ENCODE results near the gene GLP1R.

- TF ChIP-seq RELA (CRISPR knock-in tag; IDR thresholded peaks at IDR 0.05; ENCODE audit: borderline replicate concordance), result no peak
- TF ChIP-seq USF2 (CRISPR knock-in tag; IDR thresholded peaks at IDR 0.05), result no peak
- no peak for TF ChIP-seq IRF2 (CRISPR knock-in tag; IDR thresholded peaks at IDR 0.05; ENCODE audit: borderline replicate concordance, low read depth)
- TF ChIP-seq CTCF (IDR thresholded peaks at IDR 0.05), result no peak
- TF ChIP-seq MXD4 (CRISPR knock-in tag; IDR thresholded peaks at IDR 0.05; ENCODE audit: borderline replicate concordance), result no peak
- TF ChIP-seq, protein P1, sequence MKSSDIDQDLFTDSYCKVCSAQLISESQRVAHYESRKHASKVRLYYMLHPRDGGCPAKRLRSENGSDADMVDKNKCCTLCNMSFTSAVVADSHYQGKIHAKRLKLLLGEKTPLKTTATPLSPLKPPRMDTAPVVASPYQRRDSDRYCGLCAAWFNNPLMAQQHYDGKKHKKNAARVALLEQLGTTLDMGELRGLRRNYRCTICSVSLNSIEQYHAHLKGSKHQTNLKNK (CRISPR knock-in tag; IDR thresholded peaks at IDR 0.05), result no peak
- TF ChIP-seq, protein P2, sequence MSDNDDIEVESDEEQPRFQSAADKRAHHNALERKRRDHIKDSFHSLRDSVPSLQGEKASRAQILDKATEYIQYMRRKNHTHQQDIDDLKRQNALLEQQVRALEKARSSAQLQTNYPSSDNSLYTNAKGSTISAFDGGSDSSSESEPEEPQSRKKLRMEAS (CRISPR knock-in tag; IDR thresholded peaks at IDR 0.05), result no peak
These were observed 30.1 kb downstream of the GLP1R start for GRCh38 chr6:39078695-39079094.

Data from WTC11 (cell line).